ENCODE measurements around the gene FKBP1A.

The FKBP1A gene

DNA sequence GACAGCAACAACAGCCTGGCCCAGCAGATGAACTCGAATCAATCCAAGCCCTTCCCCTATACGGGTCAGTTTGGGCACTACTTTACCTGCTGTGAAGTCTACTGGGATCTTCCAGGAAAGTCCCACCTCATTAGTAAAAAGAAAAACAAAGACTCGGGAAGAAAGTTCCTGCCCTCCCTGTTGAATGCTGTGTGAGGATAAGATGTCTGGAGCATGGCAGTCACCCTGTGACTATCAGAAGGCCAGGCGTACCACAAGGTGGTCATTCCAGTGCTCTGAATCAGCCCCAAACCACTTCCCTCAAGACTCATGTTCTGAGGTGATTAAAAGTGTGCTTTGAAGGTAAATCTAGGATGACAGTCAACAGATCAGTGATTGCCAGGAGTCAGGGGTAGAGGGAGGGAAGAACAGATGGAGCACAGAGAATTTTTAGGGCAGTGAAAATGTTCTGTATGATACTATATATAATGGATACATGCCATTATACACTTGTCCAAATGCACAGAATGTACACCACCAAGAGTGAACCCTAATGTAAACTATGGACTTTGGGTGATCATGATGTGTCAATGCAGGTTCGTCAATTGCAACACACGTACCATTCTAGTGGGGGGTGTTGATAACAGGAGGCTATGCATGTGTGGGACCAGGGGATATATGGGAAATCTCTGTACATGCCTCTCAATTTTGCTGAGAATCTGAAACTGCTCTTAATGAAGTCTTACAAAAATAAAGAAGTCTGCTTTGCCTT, 14.7 kb downstream of the FKBP1A start:
- H3K4me1 ChIP-seq (ENCODE audit: low read depth, poor library complexity, severe bottlenecking), result peaks cover 18% of the 10 kb centered on the region
- TF ChIP-seq, protein P1, sequence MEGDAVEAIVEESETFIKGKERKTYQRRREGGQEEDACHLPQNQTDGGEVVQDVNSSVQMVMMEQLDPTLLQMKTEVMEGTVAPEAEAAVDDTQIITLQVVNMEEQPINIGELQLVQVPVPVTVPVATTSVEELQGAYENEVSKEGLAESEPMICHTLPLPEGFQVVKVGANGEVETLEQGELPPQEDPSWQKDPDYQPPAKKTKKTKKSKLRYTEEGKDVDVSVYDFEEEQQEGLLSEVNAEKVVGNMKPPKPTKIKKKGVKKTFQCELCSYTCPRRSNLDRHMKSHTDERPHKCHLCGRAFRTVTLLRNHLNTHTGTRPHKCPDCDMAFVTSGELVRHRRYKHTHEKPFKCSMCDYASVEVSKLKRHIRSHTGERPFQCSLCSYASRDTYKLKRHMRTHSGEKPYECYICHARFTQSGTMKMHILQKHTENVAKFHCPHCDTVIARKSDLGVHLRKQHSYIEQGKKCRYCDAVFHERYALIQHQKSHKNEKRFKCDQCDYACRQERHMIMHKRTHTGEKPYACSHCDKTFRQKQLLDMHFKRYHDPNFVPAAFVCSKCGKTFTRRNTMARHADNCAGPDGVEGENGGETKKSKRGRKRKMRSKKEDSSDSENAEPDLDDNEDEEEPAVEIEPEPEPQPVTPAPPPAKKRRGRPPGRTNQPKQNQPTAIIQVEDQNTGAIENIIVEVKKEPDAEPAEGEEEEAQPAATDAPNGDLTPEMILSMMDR (conservative IDR thresholded peaks at IDR 0.05; ENCODE audit: low read depth, low read length), result no peak
- H3K4me3 ChIP-seq (IDR thresholded peaks at IDR 0.05; ENCODE audit: insufficient read depth, low read depth, low read length), result no peak overlapping the region
- H3K27ac ChIP-seq, result no peak overlapping the region
- H3K4me2 ChIP-seq, result no peak overlapping the region
- peaks cover 70% of the 10 kb centered on the region for H3K79me2 ChIP-seq (ENCODE audit: insufficient read depth, low read depth)
- H3K27me3 ChIP-seq (ENCODE audit: insufficient read depth, low read depth), result no peaks in the 10 kb centered on the region
- no peak overlapping the region for H2AFZ ChIP-seq (ENCODE audit: low read depth)
- H3K9ac ChIP-seq, result no peak overlapping the region
- H4K20me1 ChIP-seq (ENCODE audit: insufficient read depth), result peaks cover 31% of the 10 kb centered on the region
- no peaks in the 10 kb centered on the region for H3K36me3 ChIP-seq (ENCODE audit: insufficient read depth)

DNA sequence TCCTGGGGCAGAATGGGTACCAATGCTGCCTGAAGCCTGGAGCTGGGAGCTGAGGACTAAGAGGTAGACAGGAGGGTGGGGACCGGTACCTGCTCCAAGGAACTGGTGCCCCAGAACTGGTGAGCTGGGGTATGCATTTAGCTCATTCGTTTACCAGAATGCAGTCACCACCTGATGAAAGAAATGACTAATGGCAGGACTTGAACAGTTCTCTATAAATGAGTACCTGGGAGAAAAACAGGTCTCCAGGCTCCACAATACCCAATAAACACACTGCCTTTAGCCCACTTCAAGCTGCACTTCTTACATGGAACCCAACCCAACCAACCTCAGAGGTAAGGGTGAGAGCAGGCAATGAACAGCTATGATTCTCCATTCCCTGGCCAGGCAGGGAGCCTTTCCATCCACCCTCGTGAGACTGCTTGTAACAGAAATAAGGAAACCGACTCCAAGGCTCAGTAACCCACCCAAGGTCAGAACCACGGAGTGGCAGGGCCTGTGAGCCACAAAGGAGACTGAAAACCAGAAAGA, 15.4 kb downstream of the FKBP1A start:
- TF ChIP-seq, protein P1 (conservative IDR thresholded peaks at IDR 0.05; ENCODE audit: low read depth, low read length), result no peak
- H3K4me3 ChIP-seq (IDR thresholded peaks at IDR 0.05; ENCODE audit: insufficient read depth, low read depth, low read length), result no peak overlapping the region
- H4K20me1 ChIP-seq (ENCODE audit: insufficient read depth), result peaks cover 27% of the 10 kb centered on the region
- H3K9ac ChIP-seq, result no peak overlapping the region
- H3K79me2 ChIP-seq (ENCODE audit: insufficient read depth, low read depth), result peaks cover 63% of the 10 kb centered on the region
- peaks cover 25% of the 10 kb centered on the region for H3K4me1 ChIP-seq (ENCODE audit: low read depth, poor library complexity, severe bottlenecking)
- no peak overlapping the region for H3K4me2 ChIP-seq
- H3K27me3 ChIP-seq (ENCODE audit: insufficient read depth, low read depth), result no peaks in the 10 kb centered on the region
- no peak overlapping the region for H2AFZ ChIP-seq (ENCODE audit: low read depth)
- no peak overlapping the region for H3K27ac ChIP-seq
- no peaks in the 10 kb centered on the region for H3K36me3 ChIP-seq (ENCODE audit: insufficient read depth)

DNA sequence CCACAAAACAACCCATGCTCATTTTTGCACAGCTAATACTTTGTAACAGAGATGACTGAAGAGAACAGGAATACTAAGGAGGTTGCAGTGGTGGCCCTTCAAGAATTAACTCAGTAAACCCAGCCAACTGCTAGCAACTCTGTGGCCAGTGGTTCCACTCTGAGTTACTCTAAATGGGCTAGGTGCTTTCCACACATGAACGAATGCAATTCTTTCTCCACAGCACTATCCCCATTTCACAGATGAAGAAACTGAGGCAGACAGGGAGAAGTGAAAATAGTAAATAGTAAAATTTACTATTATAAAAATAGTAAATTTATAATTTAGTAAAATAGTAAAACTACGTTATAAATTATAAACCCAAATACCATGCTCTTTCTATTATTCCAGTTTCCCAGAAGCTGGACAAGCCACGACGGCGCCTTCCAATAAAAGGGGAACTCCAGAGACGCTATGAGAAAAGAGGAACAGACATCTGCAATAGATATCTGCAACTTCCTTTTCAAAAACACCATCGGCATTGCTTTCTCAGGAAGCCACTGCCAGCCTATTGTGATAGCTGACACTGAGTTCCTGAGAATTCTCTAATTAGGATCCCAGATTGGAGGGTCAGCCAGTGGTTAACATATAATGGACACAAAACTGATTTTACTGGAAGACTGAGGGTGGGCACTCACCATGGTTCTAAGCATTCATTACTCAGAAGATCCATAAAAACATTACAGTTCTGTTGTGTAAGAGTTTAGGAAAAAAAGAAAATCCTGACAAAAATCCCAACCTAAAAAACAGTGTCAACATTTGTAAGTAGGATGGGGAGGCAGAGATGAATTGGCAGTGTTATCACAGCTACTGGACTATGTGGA, 16.2 kb downstream of the FKBP1A start:
- Histone ChIP-seq H3K4me2 (no peak overlapping the region), H3K27ac (no peak overlapping the region), H3K36me3 (ENCODE audit: insufficient read depth) (no peaks in the 10 kb centered on the region), H3K4me1 (ENCODE audit: low read depth, poor library complexity, severe bottlenecking) (peaks cover 31% of the 10 kb centered on the region), H3K79me2 (ENCODE audit: insufficient read depth, low read depth) (peaks cover 55% of the 10 kb centered on the region), H3K9ac (no peak overlapping the region), H4K20me1 (ENCODE audit: insufficient read depth) (peaks cover 23% of the 10 kb centered on the region), H3K27me3 (ENCODE audit: insufficient read depth, low read depth) (no peaks in the 10 kb centered on the region), H3K4me3 (IDR thresholded peaks at IDR 0.05; ENCODE audit: insufficient read depth, low read depth, low read length) (no peak overlapping the region), H2AFZ (ENCODE audit: low read depth) (no peak overlapping the region)
- TF ChIP-seq, protein P1 (conservative IDR thresholded peaks at IDR 0.05; ENCODE audit: low read depth, low read length), result no peak

DNA sequence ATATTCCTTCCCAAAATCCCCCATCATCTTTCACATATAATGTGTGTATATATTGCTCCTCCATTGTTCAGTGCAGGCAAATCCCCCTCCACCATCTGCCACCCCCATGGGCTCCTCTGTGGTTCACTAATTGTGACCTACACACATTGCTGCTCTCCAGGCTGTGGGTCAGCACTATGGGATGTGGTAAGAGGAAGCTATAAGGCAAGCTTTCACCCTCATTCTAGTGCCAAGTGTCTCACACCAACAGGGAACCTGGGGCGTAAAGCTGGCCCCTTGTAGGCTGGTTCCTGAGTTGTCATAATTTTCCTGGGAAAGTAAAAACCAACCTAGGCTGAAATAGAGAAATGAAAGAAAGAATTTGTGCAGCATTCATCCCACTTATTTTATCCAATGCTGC, 16.8 kb downstream of the FKBP1A start:
- Histone ChIP-seq H3K9ac (no peak overlapping the region), H4K20me1 (ENCODE audit: insufficient read depth) (peaks cover 17% of the 10 kb centered on the region), H3K4me1 (ENCODE audit: low read depth, poor library complexity, severe bottlenecking) (peaks cover 37% of the 10 kb centered on the region), H3K27me3 (ENCODE audit: insufficient read depth, low read depth) (no peaks in the 10 kb centered on the region), H3K36me3 (ENCODE audit: insufficient read depth) (no peaks in the 10 kb centered on the region), H3K4me2 (no peak overlapping the region), H3K27ac (no peak overlapping the region), H3K4me3 (IDR thresholded peaks at IDR 0.05; ENCODE audit: insufficient read depth, low read depth, low read length) (no peak overlapping the region), H2AFZ (ENCODE audit: low read depth) (no peak overlapping the region), H3K79me2 (ENCODE audit: insufficient read depth, low read depth) (peaks cover 49% of the 10 kb centered on the region)
- TF ChIP-seq, protein P1 (conservative IDR thresholded peaks at IDR 0.05; ENCODE audit: low read depth, low read length), result no peak
